WI38 (cell line): ENCODE data around the gene MT1E.
"Not testable (repeated sequence)": the region's sequence is repeated elsewhere in the genome, so short reads cannot be mapped to it uniquely, and the experiment has no call there.

Experiments used
- H3K4me3 ChIP-seq: 2 replicates; pipeline ENCODE4 v1.5.1; 2011; ENCODE audit warnings: low read depth, mild to moderate bottlenecking, control low read depth, low read length
- TF ChIP-seq, protein P1 (sequence below): IDR thresholded peaks from 2 replicates; pipeline ENCODE4 v1.5.1; 2012; ENCODE audit warnings: low read depth, mild to moderate bottlenecking, control low read depth, low read length

The MT1E gene

DNA sequence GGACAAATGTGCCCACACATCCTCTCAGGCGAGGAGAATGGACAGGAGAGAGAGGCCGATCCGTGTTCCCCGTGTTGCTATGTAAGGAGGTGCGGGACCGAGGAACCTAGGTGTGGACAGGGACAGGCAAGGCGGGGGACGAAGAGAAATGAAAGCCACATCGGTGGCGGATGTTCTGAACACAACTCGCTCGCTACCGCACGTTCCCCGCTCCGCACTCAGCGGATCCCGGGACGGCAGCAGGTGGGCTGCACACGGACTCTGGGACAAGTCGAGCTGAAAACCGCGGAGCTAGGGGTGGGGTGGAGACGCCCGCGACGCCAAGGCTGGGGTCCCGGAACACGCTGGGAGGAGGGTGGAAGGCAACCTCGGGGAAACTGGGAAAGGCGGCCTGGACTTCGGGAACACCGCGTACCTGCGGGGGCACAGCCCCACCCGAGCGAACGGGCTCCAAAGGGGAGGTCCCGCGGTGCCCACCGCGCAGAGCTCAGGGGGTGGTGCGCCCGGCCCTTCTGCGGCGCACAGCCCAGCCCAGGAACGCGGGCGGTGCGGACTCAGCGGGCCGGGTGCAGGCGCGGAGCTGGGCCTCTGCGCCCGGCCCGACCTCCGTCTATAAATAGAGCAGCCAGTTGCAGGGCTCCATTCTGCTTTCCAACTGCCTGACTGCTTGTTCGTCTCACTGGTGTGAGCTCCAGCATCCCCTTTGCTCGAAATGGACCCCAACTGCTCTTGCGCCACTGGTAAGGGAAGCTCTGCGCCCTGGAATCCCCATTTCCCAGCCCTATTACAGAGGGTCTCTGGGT, at the start of gene MT1E:
TSS of gene MT1E (plus strand) at position 642 of the 803 bp plus-strand sequence. CDS start at position 713, 71 bp downstream.
- TF ChIP-seq, protein P1, sequence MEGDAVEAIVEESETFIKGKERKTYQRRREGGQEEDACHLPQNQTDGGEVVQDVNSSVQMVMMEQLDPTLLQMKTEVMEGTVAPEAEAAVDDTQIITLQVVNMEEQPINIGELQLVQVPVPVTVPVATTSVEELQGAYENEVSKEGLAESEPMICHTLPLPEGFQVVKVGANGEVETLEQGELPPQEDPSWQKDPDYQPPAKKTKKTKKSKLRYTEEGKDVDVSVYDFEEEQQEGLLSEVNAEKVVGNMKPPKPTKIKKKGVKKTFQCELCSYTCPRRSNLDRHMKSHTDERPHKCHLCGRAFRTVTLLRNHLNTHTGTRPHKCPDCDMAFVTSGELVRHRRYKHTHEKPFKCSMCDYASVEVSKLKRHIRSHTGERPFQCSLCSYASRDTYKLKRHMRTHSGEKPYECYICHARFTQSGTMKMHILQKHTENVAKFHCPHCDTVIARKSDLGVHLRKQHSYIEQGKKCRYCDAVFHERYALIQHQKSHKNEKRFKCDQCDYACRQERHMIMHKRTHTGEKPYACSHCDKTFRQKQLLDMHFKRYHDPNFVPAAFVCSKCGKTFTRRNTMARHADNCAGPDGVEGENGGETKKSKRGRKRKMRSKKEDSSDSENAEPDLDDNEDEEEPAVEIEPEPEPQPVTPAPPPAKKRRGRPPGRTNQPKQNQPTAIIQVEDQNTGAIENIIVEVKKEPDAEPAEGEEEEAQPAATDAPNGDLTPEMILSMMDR: no peak
- peak within 1 kb of the TSS; percentile 57 for H3K4me3 ChIP-seq

DNA sequence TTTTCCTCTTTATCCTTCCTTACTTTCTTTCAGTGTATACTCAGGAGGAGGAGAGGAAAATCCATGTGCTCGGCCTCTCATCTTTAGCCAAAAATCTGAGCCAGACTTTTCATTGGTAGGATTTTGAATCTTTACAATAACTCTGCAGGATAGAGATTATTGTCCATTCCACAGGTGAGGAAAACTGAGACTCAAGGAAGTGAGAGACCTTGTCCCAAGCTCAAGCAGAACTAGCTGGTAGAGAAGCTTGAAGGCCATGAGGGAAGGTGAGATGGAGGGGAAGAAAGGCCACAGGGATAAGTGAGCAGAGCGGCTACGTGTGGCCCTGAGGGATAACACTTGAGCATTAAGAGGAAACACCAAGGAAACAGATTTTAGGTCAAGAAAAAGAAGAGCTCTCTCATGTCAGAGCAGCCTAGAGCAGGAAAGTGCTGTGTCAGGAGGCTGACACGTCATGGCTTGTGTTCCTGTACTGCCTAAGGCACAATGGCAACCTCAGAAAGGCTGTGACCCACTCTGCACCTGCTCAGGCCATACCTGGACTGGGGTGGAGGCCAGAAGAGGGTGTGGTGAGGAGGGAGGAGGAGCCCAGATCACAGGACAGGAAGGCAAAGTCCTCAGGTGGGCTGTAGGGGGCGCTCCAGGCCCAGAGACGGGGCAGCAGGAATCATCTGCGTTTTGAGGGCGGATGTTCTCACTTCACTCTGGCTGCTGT, 48.8 kb upstream of the MT1E start:
- TF ChIP-seq, protein P1: peak; percentile 86
- H3K4me3 ChIP-seq: no peak overlapping the region

DNA sequence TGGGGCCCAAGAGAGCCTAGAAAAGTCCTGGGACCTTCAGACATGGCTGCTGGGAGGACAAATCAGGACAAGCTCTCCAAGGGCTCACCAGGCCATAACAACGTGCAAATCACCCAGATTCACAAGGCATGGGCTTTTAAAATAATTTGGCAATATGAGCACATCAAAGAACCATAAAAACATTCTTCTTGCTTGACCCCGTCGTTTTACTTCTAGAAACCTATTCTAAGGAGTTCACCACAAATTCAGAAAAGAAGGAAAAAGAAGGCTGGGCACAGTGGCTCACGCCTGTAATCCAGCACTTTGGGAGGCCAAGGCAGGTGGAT, 48.3 kb upstream of the MT1E start:
- no peak overlapping the region for H3K4me3 ChIP-seq
- TF ChIP-seq, protein P1: no peak

DNA sequence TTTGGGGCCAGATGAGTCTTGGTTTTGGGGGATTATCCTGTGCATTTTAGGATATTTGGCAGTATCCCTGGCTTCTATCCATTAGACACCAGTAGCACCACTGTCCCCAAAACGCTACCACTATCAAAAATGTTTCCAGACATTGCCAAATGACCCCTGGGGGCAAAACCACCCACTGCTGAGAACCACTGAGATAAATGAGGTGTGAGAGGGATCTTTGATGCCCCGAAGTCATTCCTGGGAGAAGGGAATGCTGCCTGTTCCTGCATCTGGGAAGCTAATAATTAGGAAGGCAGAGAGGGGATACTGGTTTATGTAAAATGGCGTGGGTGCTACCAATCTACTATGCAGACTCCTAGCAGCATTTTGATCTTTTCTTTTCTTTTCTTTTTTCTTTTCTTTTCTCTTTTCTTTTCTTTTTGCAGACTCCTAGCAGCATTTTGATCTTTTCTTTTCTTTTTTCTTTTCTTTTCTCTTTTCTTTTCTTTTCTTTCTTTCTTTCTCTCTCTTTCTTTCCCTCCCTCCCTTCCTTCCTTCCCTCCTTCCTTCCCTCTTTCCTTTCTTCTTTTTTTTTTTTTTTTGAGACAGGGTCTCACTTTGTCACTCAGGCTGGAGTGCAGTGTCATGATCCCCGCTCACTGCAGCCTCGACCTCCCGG, 45.1 kb upstream of the MT1E start:
- no peak overlapping the region for H3K4me3 ChIP-seq
- TF ChIP-seq, protein P1: no peak

DNA sequence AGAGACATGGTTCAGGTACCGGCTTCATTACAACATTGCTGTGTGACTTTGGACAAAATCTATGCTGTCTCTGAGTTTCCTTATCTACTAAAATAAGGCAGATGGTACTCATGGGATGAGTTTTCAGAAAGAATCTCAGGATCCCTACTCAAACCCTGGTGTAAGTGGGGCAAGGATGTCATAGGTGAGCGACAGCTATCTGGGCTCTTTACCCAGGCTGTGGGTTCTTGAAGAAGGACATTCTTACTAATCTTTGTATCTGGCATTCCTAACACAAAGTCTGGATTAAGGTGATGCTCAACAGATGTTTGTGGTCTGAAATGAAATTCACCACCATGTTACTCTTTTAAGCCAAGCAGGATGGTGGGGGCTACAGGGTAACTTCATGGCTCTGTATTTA, 42.7 kb upstream of the MT1E start:
- not testable (repeated sequence) for H3K4me3 ChIP-seq

DNA sequence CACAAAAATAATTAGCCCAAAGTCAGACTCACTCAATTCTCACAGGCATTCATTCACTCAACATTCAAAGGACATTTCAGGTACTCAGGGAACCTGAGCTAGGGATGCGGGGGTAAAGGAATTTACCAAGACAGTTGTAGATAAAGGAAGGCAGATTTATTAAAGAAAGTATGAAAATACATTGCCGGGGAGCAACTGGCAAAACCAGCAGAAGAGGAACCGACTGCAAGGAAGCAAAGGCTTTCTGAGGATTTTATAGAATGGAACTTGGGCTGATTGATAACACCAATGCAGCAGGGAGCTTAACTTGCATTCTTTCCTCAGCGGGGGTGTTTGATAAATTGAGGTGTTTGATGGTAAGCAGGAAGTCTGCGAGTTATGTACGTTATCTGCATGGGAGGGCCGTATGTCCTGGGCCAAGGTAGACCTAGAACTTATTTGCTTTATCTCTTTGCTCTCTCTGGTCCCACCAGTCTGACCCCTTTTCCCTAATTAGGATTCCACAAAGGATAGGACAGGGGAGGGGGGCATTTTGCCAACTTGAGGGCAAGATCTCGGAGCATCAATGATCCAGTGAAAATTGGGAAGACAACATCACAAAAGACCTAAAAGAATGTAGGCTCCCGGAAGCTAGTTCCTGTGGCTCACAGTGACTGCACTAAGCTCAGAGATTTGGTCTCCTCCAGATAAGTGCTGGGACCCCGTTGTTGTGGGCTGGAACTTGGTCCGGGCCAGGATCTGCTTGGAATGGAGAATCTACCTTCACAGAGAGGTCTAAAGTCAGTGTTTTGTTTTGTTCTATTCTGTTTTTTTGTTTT, 42.0 kb upstream of the MT1E start:
- TF ChIP-seq, protein P1: no peak
- no peak overlapping the region for H3K4me3 ChIP-seq

DNA sequence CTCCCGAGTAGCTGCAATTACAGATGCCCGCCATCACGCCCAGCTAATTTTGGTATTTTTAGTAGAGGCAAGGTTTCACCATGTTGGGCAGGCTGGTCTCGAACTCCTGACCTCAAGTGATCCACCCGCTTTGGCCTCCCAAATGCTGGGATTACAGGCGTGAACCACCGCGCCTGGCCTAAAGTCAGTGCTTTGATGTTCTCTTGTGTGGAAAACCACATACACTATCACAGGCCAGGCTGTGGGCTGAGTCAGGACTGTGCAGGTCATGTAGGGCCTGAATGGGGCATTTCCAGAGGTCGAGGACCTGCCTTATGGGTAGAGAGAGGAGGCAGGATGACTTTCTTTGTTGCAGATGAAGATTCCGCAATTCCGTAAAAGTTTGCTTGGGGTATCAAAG, 41.3 kb upstream of the MT1E start:
- TF ChIP-seq, protein P1: no peak
- no peak overlapping the region for H3K4me3 ChIP-seq
